GM18858 (cell line): ENCODE data around the gene CENPV.

ENCODE experiments used
- ATAC-seq: cut with Tn5 transposase; IDR thresholded peaks from one replicate; pipeline ENCODE4 v1.9.1; 2021; ENCODE audit not compliant: unreplicated experiment

CENPV gene

GRCh38 chr17:16363749-16364536 lies 10.7 kb upstream of the CENPV start:
- peak; percentile 66 for ATAC-seq

- ATAC-seq, result no peak
These were observed 8.6 kb upstream of the CENPV start for GRCh38 chr17:16361874-16362273.

DNA sequence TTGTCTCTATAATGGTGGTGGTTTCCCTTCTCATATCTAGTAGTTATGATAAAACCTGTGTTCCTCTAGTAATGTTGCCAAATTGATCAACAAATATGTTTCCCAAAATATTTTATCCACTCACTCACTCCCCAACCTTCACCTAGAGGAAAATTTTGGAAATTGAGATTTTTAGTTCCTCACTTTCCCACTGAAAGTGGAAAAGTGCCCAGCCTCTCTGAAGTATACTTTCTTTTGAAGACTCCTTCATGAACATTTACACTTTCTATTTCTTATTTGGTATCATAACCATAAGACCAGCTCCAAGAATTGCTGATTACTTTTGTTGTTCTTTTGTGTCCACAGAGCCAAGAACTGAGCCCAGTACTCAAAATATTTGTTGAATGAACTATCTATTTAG lies 5.1 kb upstream of the CENPV start:
- no peak for ATAC-seq

DNA sequence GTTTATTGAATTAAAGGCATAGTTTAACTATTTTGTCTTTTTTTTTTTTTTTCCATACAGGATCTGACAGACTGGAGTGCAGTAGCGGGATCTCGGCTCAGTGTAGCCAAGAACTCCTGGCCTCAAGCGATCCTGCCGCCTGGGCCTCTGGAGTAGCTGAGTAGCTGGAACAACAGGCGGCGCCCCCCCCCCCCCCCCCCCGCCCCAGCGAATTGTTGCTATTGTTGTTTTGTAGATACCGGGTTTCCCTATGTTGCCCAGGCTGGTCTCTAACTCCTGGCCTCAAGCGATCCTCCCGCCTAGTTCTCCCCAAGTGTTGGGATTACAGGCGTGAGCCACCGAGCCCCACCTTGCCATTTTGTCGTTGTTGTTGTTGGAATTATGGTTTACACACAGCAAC lies 1.3 kb upstream of the CENPV start:
- no peak for ATAC-seq

- ATAC-seq, result peak; percentile 14
These were observed 477 bp downstream of the CENPV start for GRCh38 chr17:16352667-16353316.

- ATAC-seq, result no peak
These were observed 984 bp downstream of the CENPV start for GRCh38 chr17:16352303-16352666.

DNA sequence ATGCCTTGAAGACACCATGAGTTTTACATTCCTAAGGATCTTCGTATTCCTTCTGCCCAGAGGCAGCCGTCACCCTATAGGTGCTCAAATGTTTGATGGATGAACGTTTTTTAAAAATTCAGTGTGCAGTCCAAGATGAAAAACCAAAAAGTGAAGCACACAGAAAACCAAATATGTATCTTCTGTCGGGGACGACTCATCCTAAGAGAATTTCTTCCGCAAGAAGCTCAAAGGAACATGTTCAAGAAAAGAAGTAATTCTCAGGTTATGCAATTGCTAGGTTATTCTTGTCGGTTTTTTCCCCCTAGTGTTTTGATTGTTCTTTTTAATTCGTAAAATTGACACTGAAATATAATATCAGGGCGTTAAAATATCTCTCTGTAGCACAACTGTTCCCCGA lies 1.4 kb downstream of the CENPV start:
- ATAC-seq, result no peak

GRCh38 chr17:16349431-16349830 lies 3.8 kb downstream of the CENPV start:
- no peak for ATAC-seq

- no peak for ATAC-seq
These were observed 4.7 kb downstream of the CENPV start for GRCh38 chr17:16348586-16348985.

GRCh38 chr17:16346721-16347271 lies 6.5 kb downstream of the CENPV start:
- no peak for ATAC-seq

- no peak for ATAC-seq
These were observed 7.7 kb downstream of the CENPV start for GRCh38 chr17:16345565-16345964.

DNA sequence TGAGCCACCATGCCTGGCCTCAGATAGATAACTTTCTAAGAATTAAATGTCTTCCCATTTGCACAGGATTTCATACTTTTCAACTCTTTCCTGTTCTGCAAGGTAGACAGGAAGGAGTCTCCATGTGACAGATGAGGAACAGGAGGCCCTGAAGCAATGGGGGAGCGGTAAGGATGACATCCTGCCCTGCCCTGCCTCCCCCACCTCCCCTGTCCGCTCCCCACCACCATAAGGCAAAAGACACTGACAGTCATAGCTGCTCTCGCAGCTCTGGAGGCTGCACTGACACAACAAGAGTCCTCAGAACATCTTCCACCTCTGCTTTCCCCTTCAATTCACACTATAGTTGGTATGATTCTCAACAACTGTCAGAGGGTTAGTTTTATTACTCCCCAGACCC lies 9.7 kb downstream of the CENPV start:
- no peak for ATAC-seq

- no peak for ATAC-seq
These were observed 10.3 kb downstream of the CENPV start for GRCh38 chr17:16342979-16343378.

GRCh38 chr17:16339959-16340358 lies 13.3 kb downstream of the CENPV start:
- no peak for ATAC-seq

DNA sequence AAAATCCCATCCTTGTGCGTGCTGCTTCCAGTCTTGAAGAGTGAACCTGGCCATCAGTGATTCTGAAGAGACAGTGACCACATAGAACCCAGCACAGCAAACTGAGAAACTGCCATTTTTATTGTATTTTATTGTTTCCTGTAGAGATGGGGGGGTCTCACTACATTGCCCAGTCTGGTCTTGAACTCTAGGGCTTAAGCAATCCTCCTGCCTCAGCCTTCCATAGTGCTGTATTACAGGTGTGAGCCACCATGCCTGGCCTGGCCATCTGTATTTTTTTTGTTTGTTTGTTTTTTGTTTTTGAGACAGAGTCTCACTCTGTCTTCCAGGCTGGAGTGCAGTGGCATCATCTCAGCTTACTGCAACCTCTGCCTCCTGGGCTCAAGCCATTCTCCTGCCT lies 13.9 kb downstream of the CENPV start:
- ATAC-seq, result no peak

DNA sequence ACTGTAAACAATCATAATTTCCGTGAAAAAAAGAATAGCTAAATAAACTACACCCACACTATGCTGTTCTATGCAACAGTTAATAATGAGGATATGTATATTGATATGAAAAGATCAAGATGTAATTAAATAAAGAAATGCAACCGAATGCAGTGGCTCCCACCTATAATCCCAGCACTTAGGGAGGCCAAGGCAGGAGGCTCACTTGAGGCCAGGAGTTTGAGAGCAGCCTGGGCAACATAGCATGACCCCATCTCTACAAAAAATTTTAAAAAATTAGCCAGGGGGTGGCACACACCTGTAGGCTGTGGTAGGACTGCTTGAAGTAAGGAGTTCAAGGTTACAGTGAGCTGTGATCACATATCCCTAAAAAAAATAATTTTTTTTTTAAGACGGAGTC lies 14.9 kb downstream of the CENPV start:
- no peak for ATAC-seq

DNA sequence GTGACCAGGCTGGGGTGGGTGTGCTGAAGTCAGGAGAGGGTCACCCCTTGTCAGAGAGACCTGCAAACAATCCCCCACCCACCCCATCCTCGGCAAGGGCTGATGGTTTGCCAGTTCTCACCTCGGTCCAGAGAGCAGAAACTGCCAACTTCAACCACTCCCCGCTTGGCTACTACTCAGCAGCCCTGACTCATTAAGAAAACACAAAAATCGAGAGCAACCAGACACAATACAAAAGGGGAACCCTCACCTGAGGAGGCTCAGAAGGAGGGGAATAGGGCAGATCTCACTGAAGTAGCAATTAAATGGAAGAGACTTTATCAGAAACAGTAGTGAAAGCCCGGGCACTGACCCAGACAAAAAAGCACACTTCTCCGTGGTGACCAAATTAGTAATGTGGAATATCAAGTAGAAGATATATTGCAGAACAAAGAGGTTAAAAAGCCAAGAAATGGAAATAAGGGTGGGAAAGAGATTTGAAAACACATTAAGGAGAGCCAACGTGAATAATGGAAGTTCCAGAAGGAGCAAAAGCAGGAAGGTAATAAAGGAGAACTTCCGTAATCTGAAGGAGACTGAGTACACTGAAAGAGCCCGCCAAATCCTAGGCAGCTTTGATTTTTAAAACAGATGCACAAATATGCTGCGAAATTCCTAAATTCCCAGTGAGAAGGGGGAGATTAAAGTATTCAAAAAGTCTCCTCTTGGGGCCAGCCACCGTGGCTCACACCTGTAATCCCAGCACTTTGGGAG lies 23.6 kb downstream of the CENPV start:
- peak; percentile 63 for ATAC-seq

- ATAC-seq, result no peak
These were observed 24.3 kb downstream of the CENPV start for GRCh38 chr17:16328997-16329396.

GRCh38 chr17:16327018-16327417 lies 26.3 kb downstream of the CENPV start:
- ATAC-seq, result no peak

- ATAC-seq, result no peak
These were observed 27.3 kb downstream of the CENPV start for GRCh38 chr17:16325964-16326363.

DNA sequence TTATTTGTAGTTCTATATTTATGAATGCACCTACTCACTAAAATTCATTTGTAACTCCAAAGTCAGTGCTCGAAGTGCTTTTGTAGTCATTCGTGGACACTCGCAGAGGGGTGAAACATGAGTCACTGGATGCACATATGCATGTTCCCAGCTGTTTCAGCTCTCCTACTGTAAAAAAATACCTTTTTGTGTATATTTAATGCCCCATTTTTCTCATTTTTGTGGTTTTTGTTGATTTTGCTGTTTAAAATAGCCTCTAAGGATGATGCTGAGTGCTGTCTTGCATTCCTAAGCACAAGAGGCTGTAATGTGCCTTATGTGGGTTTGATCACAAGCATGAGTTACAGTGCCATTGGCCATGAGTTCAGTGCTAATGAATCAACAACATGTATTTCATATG lies 30.6 kb downstream of the CENPV start:
- ATAC-seq, result no peak

- no peak for ATAC-seq
These were observed 33.3 kb downstream of the CENPV start for GRCh38 chr17:16319969-16320368.
